CD4-positive, alpha-beta T cell treated with Interleukin-21 for 1 hour (primary cell): ENCODE data around the gene FAM234B.
"Not testable (repeated sequence)": the region's sequence is repeated elsewhere in the genome, so short reads cannot be mapped to it uniquely, and the experiment has no call there.

Experiments used
- DNase-seq: peaks from one replicate; pipeline ENCODE4 v3.0.0-alpha.2; 2020

FAM234B gene

GRCh38 chr12:13024531-13024916, 19.7 kb upstream of the FAM234B start:
- DNase-seq: no peak

GRCh38 chr12:13026286-13026685, 17.9 kb upstream of the FAM234B start:
- DNase-seq: no peak

- DNase-seq: no peak
Measured at GRCh38 chr12:13027032-13027431, 17.1 kb upstream of the FAM234B start.

GRCh38 chr12:13027508-13027907, 16.7 kb upstream of the FAM234B start:
- no peak for DNase-seq

GRCh38 chr12:13028825-13029570, 15.2 kb upstream of the FAM234B start:
- DNase-seq: no peak

GRCh38 chr12:13030541-13031291, 13.5 kb upstream of the FAM234B start:
- no peak for DNase-seq

- DNase-seq: no peak
Measured at GRCh38 chr12:13032164-13032563, 12.0 kb upstream of the FAM234B start.

- no peak for DNase-seq
Measured at GRCh38 chr12:13033476-13033875, 10.7 kb upstream of the FAM234B start.

GRCh38 chr12:13035335-13035734, 8.8 kb upstream of the FAM234B start:
- DNase-seq: not testable (repeated sequence)

- no peak for DNase-seq
Measured at GRCh38 chr12:13036881-13037280, 7.3 kb upstream of the FAM234B start.

GRCh38 chr12:13038491-13039161, 5.6 kb upstream of the FAM234B start:
- no peak for DNase-seq

GRCh38 chr12:13039328-13039956, 4.7 kb upstream of the FAM234B start:
- no peak for DNase-seq

GRCh38 chr12:13041224-13041623, 3.0 kb upstream of the FAM234B start:
- no peak for DNase-seq

GRCh38 chr12:13042666-13043230, 1.4 kb upstream of the FAM234B start:
- no peak for DNase-seq

- DNase-seq: no peak
Measured at GRCh38 chr12:13044906-13045299, 722 bp downstream of the FAM234B start.

- no peak for DNase-seq
Measured at GRCh38 chr12:13045816-13046215, 1.6 kb downstream of the FAM234B start.

GRCh38 chr12:13046964-13047363, 2.8 kb downstream of the FAM234B start:
- DNase-seq: no peak

- no peak for DNase-seq
Measured at GRCh38 chr12:13049816-13050215, 5.6 kb downstream of the FAM234B start.

GRCh38 chr12:13052421-13052820, 8.2 kb downstream of the FAM234B start:
- no peak for DNase-seq

- not testable (repeated sequence) for DNase-seq
Measured at GRCh38 chr12:13053617-13054016, 9.4 kb downstream of the FAM234B start.

- DNase-seq: no peak
Measured at GRCh38 chr12:13060581-13060980, 16.4 kb downstream of the FAM234B start.

GRCh38 chr12:13061377-13061776, 17.2 kb downstream of the FAM234B start:
- DNase-seq: no peak

- no peak for DNase-seq
Measured at GRCh38 chr12:13062669-13063068, 18.5 kb downstream of the FAM234B start.
